Measurements from ENCODE around the gene TAF4. TPM values are rescaled to one million over a fixed set of nuclear protein-coding genes. Genes with fewer than 3 reads are reported as not detected.
"Not testable (repeated sequence)": the region's sequence is repeated elsewhere in the genome, so short reads cannot be mapped to it uniquely, and the experiment has no call there.

The TAF4 gene
- total RNA-seq, 2 donors from 2014 or later, result 25.5 to 39.9 TPM

- H3K4me1 Mint-ChIP-seq, result peaks cover 4% of the 10 kb centered on the region
- H3K9me3 ChIP-seq (ENCODE audit: control insufficient read depth, low read length), result no peaks in the 10 kb centered on the region
- H3K4me1 ChIP-seq (ENCODE audit: control insufficient read depth, insufficient read depth, low read length), result no peaks in the 10 kb centered on the region
- peaks cover 11% of the 10 kb centered on the region for H3K36me3 ChIP-seq (ENCODE audit: control insufficient read depth, insufficient read depth, low read length)
- H3K27ac Mint-ChIP-seq, result no peak overlapping the region
- no peak overlapping the region for H3K4me3 Mint-ChIP-seq
- no peak overlapping the region for H3K9ac ChIP-seq (ENCODE audit: extremely low read depth, low read length, poor library complexity, severe bottlenecking)
- no peak for DNase-seq
- no peaks in the 10 kb centered on the region for H3K27me3 ChIP-seq (ENCODE audit: control insufficient read depth, insufficient read depth, low read length, poor library complexity, severe bottlenecking)
- TF ChIP-seq, protein P1, sequence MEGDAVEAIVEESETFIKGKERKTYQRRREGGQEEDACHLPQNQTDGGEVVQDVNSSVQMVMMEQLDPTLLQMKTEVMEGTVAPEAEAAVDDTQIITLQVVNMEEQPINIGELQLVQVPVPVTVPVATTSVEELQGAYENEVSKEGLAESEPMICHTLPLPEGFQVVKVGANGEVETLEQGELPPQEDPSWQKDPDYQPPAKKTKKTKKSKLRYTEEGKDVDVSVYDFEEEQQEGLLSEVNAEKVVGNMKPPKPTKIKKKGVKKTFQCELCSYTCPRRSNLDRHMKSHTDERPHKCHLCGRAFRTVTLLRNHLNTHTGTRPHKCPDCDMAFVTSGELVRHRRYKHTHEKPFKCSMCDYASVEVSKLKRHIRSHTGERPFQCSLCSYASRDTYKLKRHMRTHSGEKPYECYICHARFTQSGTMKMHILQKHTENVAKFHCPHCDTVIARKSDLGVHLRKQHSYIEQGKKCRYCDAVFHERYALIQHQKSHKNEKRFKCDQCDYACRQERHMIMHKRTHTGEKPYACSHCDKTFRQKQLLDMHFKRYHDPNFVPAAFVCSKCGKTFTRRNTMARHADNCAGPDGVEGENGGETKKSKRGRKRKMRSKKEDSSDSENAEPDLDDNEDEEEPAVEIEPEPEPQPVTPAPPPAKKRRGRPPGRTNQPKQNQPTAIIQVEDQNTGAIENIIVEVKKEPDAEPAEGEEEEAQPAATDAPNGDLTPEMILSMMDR (conservative IDR thresholded peaks at IDR 0.05), result no peak
- no peaks in the 10 kb centered on the region for H3K27me3 Mint-ChIP-seq (ENCODE audit: insufficient read depth)
- no peak overlapping the region for H3K4me3 ChIP-seq (ENCODE audit: low read length)
- no peak overlapping the region for H3K27ac ChIP-seq (ENCODE audit: low read depth, low read length)
- peaks cover 4% of the 10 kb centered on the region for H3K9me3 Mint-ChIP-seq
- peaks cover 33% of the 10 kb centered on the region for H3K36me3 Mint-ChIP-seq (ENCODE audit: low read depth)
- WGBS, 2 experiments (ENCODE audit: insufficient coverage in 1 of 2, insufficient read length in 1 of 2), result 96 to 100% methylated on average over 5 of the region's 6 CpGs
These were observed 9.3 kb downstream of the TAF4 start for GRCh38 chr20:62056377-62056776.

- H3K27ac Mint-ChIP-seq; H3K36me3 ChIP-seq (ENCODE audit: control insufficient read depth, insufficient read depth, low read length); DNase-seq; H3K27me3 ChIP-seq (ENCODE audit: control insufficient read depth, insufficient read depth, low read length, poor library complexity, severe bottlenecking); H3K4me3 Mint-ChIP-seq; H3K9me3 ChIP-seq (ENCODE audit: control insufficient read depth, low read length); H3K27me3 Mint-ChIP-seq (ENCODE audit: insufficient read depth); H3K27ac ChIP-seq (ENCODE audit: low read depth, low read length); H3K4me3 ChIP-seq (ENCODE audit: low read length); H3K4me1 Mint-ChIP-seq; H3K9ac ChIP-seq (ENCODE audit: extremely low read depth, low read length, poor library complexity, severe bottlenecking); H3K4me1 ChIP-seq (ENCODE audit: control insufficient read depth, insufficient read depth, low read length); H3K9me3 Mint-ChIP-seq: not testable (repeated sequence)
- H3K36me3 Mint-ChIP-seq (ENCODE audit: low read depth), result peaks cover 33% of the 10 kb centered on the region
- 88 to 97% methylated on average over 4 to 6 of the region's 6 CpGs for WGBS, 2 experiments (ENCODE audit: insufficient coverage in 1 of 2, insufficient read length in 1 of 2)
These were observed 9.9 kb downstream of the TAF4 start for GRCh38 chr20:62055862-62056115.

- H3K27me3 ChIP-seq (ENCODE audit: control insufficient read depth, insufficient read depth, low read length, poor library complexity, severe bottlenecking), result no peaks in the 10 kb centered on the region
- Mint-ChIP-seq H3K36me3 (ENCODE audit: low read depth) (peaks cover 33% of the 10 kb centered on the region), H3K4me1 (peaks cover 9% of the 10 kb centered on the region), H3K9me3 (peaks cover 4% of the 10 kb centered on the region), H3K27ac (no peak overlapping the region), H3K27me3 (ENCODE audit: insufficient read depth) (no peaks in the 10 kb centered on the region), H3K4me3 (no peak overlapping the region)
- WGBS, 2 experiments (ENCODE audit: insufficient coverage in 1 of 2, insufficient read length in 1 of 2), result 95 to 96% methylated on average over 21 of the region's 21 CpGs
- H3K9me3 ChIP-seq (ENCODE audit: control insufficient read depth, low read length), result no peaks in the 10 kb centered on the region
- no peak overlapping the region for H3K9ac ChIP-seq (ENCODE audit: extremely low read depth, low read length, poor library complexity, severe bottlenecking)
- H3K4me1 ChIP-seq (ENCODE audit: control insufficient read depth, insufficient read depth, low read length), result no peaks in the 10 kb centered on the region
- H3K27ac ChIP-seq (ENCODE audit: low read depth, low read length), result no peak overlapping the region
- no peak for DNase-seq
- H3K36me3 ChIP-seq (ENCODE audit: control insufficient read depth, insufficient read depth, low read length), result peaks cover 8% of the 10 kb centered on the region
- TF ChIP-seq, protein P1 (conservative IDR thresholded peaks at IDR 0.05), result no peak
- H3K4me3 ChIP-seq (ENCODE audit: low read length), result no peak overlapping the region
These were observed 10.4 kb downstream of the TAF4 start for GRCh38 chr20:62055106-62055861.

Measured in endodermal cell (in vitro differentiated cells).